ENCODE results near the gene SMIM22.

The SMIM22 gene

GRCh38 chr16:4830408-4830807, 35.2 kb downstream of the SMIM22 start:
- H3K27me3 ChIP-seq = no peaks in the 10 kb centered on the region
- no peaks in the 10 kb centered on the region for H3K9me3 ChIP-seq
- H3K4me3 ChIP-seq = no peak overlapping the region
- TF ChIP-seq Cebpa-rat (IDR thresholded peaks at IDR 0.05) = no peak
- no peak overlapping the region for H3K4me2 ChIP-seq
- peaks cover 14% of the 10 kb centered on the region for H3K4me1 ChIP-seq
- no peak overlapping the region for H3K9ac ChIP-seq
- H3K36me3 ChIP-seq = peaks cover 100% of the 10 kb centered on the region
- peaks cover 75% of the 10 kb centered on the region for H4K20me1 ChIP-seq
- H3K27ac ChIP-seq = no peak overlapping the region

DNA sequence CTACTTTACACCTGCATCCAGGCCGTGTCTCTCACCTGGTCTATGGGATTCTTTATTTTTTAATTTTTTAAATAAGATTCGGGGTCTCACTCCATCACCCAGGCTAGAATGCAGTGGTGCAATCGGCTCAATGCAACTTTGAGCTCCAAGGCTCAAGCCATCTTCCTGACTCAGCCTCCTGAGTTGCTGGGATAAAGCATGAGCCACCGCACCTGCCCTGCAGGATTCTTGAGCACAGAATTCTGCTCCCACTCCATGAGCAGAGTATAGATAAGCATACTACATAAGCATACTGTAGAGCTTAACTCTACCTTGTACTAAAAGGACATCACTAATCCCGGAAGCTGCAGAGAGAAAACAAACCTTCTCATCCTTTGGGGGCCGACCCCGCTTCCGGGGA, 36.4 kb downstream of the SMIM22 start:
- Histone ChIP-seq H3K4me2 (no peak overlapping the region), H3K9me3 (no peaks in the 10 kb centered on the region), H3K4me1 (peaks cover 14% of the 10 kb centered on the region), H4K20me1 (peaks cover 77% of the 10 kb centered on the region), H3K27me3 (no peaks in the 10 kb centered on the region), H3K36me3 (peaks cover 100% of the 10 kb centered on the region), H3K9ac (no peak overlapping the region), H3K4me3 (no peak overlapping the region), H3K27ac (no peak overlapping the region)
- TF ChIP-seq Cebpa-rat (IDR thresholded peaks at IDR 0.05) = no peak

- Histone ChIP-seq H3K27me3 (no peaks in the 10 kb centered on the region), H3K9ac (no peak overlapping the region), H4K20me1 (peaks cover 75% of the 10 kb centered on the region), H3K36me3 (peaks cover 100% of the 10 kb centered on the region), H3K27ac (no peak overlapping the region), H3K9me3 (no peaks in the 10 kb centered on the region), H3K4me1 (peaks cover 14% of the 10 kb centered on the region), H3K4me3 (no peak overlapping the region), H3K4me2 (0 out of 2 replicates have a peak overlapping the region, but pooled peaks have one; percentile 10)
- no peak for TF ChIP-seq Cebpa-rat (IDR thresholded peaks at IDR 0.05)
Observed at GRCh38 chr16:4832698-4833343, 37.7 kb downstream of the SMIM22 start.

DNA sequence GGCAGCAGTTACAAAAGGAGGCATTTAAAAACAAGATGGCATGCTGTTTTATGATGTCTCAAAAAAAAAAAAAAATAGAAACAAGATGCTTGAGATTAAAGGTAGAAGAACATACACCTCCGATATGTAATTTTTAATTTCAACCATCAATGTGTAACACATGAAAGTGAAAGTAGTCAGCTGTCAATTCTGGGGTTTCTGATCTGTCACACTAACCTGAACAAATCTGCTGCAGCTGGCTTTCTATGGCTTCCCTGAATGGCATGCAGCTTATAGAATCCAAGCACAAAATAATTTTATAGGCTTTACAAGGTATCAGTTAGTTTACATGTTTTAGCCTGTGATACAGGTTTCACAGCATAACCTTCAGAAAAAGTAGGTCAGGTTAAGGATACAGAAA, 38.4 kb downstream of the SMIM22 start:
- Histone ChIP-seq H4K20me1 (peaks cover 71% of the 10 kb centered on the region), H3K9ac (no peak overlapping the region), H3K27me3 (no peaks in the 10 kb centered on the region), H3K36me3 (peaks cover 100% of the 10 kb centered on the region), H3K4me3 (no peak overlapping the region), H3K4me1 (peaks cover 14% of the 10 kb centered on the region), H3K27ac (no peak overlapping the region), H3K4me2 (0 out of 2 replicates have a peak overlapping the region, but pooled peaks have one; percentile 10), H3K9me3 (no peaks in the 10 kb centered on the region)
- TF ChIP-seq Cebpa-rat (IDR thresholded peaks at IDR 0.05) = no peak

- H3K36me3 ChIP-seq = peaks cover 100% of the 10 kb centered on the region
- H3K9ac ChIP-seq = no peak overlapping the region
- no peak for TF ChIP-seq Cebpa-rat (IDR thresholded peaks at IDR 0.05)
- no peaks in the 10 kb centered on the region for H3K27me3 ChIP-seq
- H3K9me3 ChIP-seq = no peaks in the 10 kb centered on the region
- no peak overlapping the region for H3K27ac ChIP-seq
- no peak overlapping the region for H3K4me2 ChIP-seq
- H4K20me1 ChIP-seq = peaks cover 84% of the 10 kb centered on the region
- no peak overlapping the region for H3K4me3 ChIP-seq
- H3K4me1 ChIP-seq = peaks cover 14% of the 10 kb centered on the region
Observed at GRCh38 chr16:4836727-4837126, 41.6 kb downstream of the SMIM22 start.

- no peak overlapping the region for H3K4me2 ChIP-seq
- H3K36me3 ChIP-seq = peaks cover 100% of the 10 kb centered on the region
- H3K9me3 ChIP-seq = no peaks in the 10 kb centered on the region
- H3K27me3 ChIP-seq = no peaks in the 10 kb centered on the region
- no peak overlapping the region for H3K9ac ChIP-seq
- H4K20me1 ChIP-seq = peaks cover 81% of the 10 kb centered on the region
- H3K4me1 ChIP-seq = peaks cover 13% of the 10 kb centered on the region
- H3K27ac ChIP-seq = no peak overlapping the region
- H3K4me3 ChIP-seq = no peak overlapping the region
- TF ChIP-seq Cebpa-rat (IDR thresholded peaks at IDR 0.05) = no peak
Observed at GRCh38 chr16:4837733-4838501, 42.7 kb downstream of the SMIM22 start.

GRCh38 chr16:4839942-4840341, 44.8 kb downstream of the SMIM22 start:
- no peak overlapping the region for H3K4me2 ChIP-seq
- H3K36me3 ChIP-seq = peaks cover 98% of the 10 kb centered on the region
- H3K9ac ChIP-seq = no peak overlapping the region
- H4K20me1 ChIP-seq = peaks cover 72% of the 10 kb centered on the region
- peaks cover 5% of the 10 kb centered on the region; the same call in 1 of the 2 replicates for H3K4me1 ChIP-seq
- H3K27ac ChIP-seq = no peak overlapping the region
- TF ChIP-seq Cebpa-rat (IDR thresholded peaks at IDR 0.05) = no peak
- H3K27me3 ChIP-seq = no peaks in the 10 kb centered on the region
- H3K9me3 ChIP-seq = no peaks in the 10 kb centered on the region
- H3K4me3 ChIP-seq = no peak overlapping the region

GRCh38 chr16:4840984-4841383, 45.8 kb downstream of the SMIM22 start:
- TF ChIP-seq Cebpa-rat (IDR thresholded peaks at IDR 0.05) = no peak
- no peaks in the 10 kb centered on the region for H3K27me3 ChIP-seq
- H3K4me3 ChIP-seq = no peak overlapping the region
- H3K9ac ChIP-seq = no peak overlapping the region
- no peak overlapping the region for H3K4me2 ChIP-seq
- H4K20me1 ChIP-seq = peaks cover 72% of the 10 kb centered on the region
- H3K27ac ChIP-seq = no peak overlapping the region
- peaks cover 91% of the 10 kb centered on the region for H3K36me3 ChIP-seq
- no peaks in the 10 kb centered on the region for H3K9me3 ChIP-seq
- peaks cover 14% of the 10 kb centered on the region for H3K4me1 ChIP-seq

Measured in BLaER1 (cell line).